WTC11 (cell line): Measurements from ENCODE around the gene DUS1L. TPM values are rescaled to one million over a fixed set of nuclear protein-coding genes. Genes with fewer than 3 reads are reported as not detected.

Experiments used
- ARID4B ChIP-seq: sonication (generic); formaldehyde crosslinking; IDR thresholded peaks from 2 replicates; pipeline ENCODE4 v1.8.0; 2023; ENCODE audit warnings: missing genetic modification reagents, mild to moderate bottlenecking, borderline replicate concordance
- MAX ChIP-seq: sonication (generic); formaldehyde crosslinking; IDR thresholded peaks from 2 replicates; pipeline ENCODE4 v1.8.0; 2022; ENCODE audit warnings: mild to moderate bottlenecking, missing genetic modification reagents
- total RNA-seq: library from RNA; stranded (reverse); gene quantifications from 3 replicates; pipeline ENCODE4 v1.2.3, GENCODE V29; 2021

The DUS1L gene
- total RNA-seq, 1 experiment from 2014 or later: 120 TPM

- no peak for TF ChIP-seq ARID4B
- no peak for TF ChIP-seq MAX (CRISPR knock-in tag)
Measured at GRCh38 chr17:82008258-82008940, 57.2 kb downstream of the DUS1L start (continued).

Other genes with a start within 250 kb of the DUS1L start
- 126 to 144 TPM (median 131 TPM) in 3 replicates for gene MCRIP1, start 232.5 kb downstream of the DUS1L start, total RNA-seq
- not detected in 3 replicates for gene PPP1R27, start 230.8 kb downstream of the DUS1L start, total RNA-seq
- gene P4HB, start 205.3 kb downstream of the DUS1L start, total RNA-seq: 343 to 380 TPM (median 360 TPM) in 3 replicates
- 200 to 247 TPM (median 203 TPM) in 3 replicates for gene ARHGDIA, start 194.5 kb downstream of the DUS1L start, total RNA-seq
- 172 to 212 TPM (median 174 TPM) in 3 replicates for gene ALYREF, start 174.2 kb downstream of the DUS1L start, total RNA-seq
- 217 to 249 TPM (median 245 TPM) in 3 replicates for gene ANAPC11, start 174.1 kb downstream of the DUS1L start, total RNA-seq
- 1.9 to 2.1 TPM (median 1.9 TPM) in 3 replicates for gene NPB, start 163.6 kb downstream of the DUS1L start, total RNA-seq
- gene PCYT2, start 154.4 kb downstream of the DUS1L start, total RNA-seq: 24.7 to 31.4 TPM (median 26.3 TPM) in 3 replicates
- 19.5 to 24.2 TPM (median 20.9 TPM) in 3 replicates for gene SIRT7, start 147.6 kb downstream of the DUS1L start, total RNA-seq
- 24.2 to 29.8 TPM (median 24.3 TPM) in 3 replicates for gene MAFG, start 138.1 kb downstream of the DUS1L start, total RNA-seq
- 144 to 188 TPM (median 164 TPM) in 3 replicates for gene PYCR1, start 128.5 kb downstream of the DUS1L start, total RNA-seq
- 0.44 to 0.62 TPM (median 0.46 TPM) in 3 replicates for gene MYADML2, start 118.6 kb downstream of the DUS1L start, total RNA-seq
- 1.2 to 1.9 TPM (median 1.7 TPM) in 3 replicates for gene NOTUM, start 104.6 kb downstream of the DUS1L start, total RNA-seq
- 60.4 to 71.9 TPM (median 67.8 TPM) in 3 replicates for gene ASPSCR1, start 88.2 kb downstream of the DUS1L start, total RNA-seq
- 107 to 121 TPM (median 110 TPM) in 3 replicates for gene CENPX, start 42.9 kb downstream of the DUS1L start, total RNA-seq
- 30.5 to 38.1 TPM (median 32.5 TPM) in 3 replicates for gene LRRC45, start 42.5 kb downstream of the DUS1L start, total RNA-seq
- 135 to 163 TPM (median 138 TPM) in 3 replicates for gene RAC3, start 34.1 kb downstream of the DUS1L start, total RNA-seq
- 114 to 130 TPM (median 120 TPM) in 3 replicates for gene DCXR, start 28.1 kb downstream of the DUS1L start, total RNA-seq
- 40.9 to 42.3 TPM (median 41.6 TPM) in 3 replicates for gene RFNG, start 14.0 kb downstream of the DUS1L start, total RNA-seq
- 166 to 181 TPM (median 167 TPM) in 3 replicates for gene GPS1, start 13.9 kb downstream of the DUS1L start, total RNA-seq
- 611 to 742 TPM (median 654 TPM) in 3 replicates for gene FASN, start 32.4 kb upstream of the DUS1L start, total RNA-seq
- gene CCDC57, start 147.0 kb upstream of the DUS1L start, total RNA-seq: 15.1 to 20.0 TPM (median 16.9 TPM) in 3 replicates
- 28.7 to 65.3 TPM (median 58.5 TPM) in 3 replicates for gene SLC16A3, start 163.2 kb upstream of the DUS1L start, total RNA-seq
- 101 to 111 TPM (median 107 TPM) in 3 replicates for gene CSNK1D, start 207.9 kb upstream of the DUS1L start, total RNA-seq